Endometrial microvascular endothelial cells (primary cell): ENCODE data around the gene CATSPERB. TPM values are rescaled to one million over a fixed set of nuclear protein-coding genes. Genes with fewer than 3 reads are reported as not detected.

Experiments used
- in situ Hi-C: cut with HindIII; loops from 2 replicates; pipeline ENCODE4 v1.10.0; 2017; ENCODE audit warnings: low sequenced_read_pairs, low pct_unique_long_range_greater_than_20kb; ENCODE audit errors: inconsistent ontology term
- total RNA-seq: library from RNA; depleted of rRNA; stranded (reverse); fragments of >200 nt; gene quantifications from one replicate; pipeline ENCODE4 v1.2.3, GENCODE V29; 2015; ENCODE audit errors: inconsistent ontology term

CATSPERB gene, protein sequence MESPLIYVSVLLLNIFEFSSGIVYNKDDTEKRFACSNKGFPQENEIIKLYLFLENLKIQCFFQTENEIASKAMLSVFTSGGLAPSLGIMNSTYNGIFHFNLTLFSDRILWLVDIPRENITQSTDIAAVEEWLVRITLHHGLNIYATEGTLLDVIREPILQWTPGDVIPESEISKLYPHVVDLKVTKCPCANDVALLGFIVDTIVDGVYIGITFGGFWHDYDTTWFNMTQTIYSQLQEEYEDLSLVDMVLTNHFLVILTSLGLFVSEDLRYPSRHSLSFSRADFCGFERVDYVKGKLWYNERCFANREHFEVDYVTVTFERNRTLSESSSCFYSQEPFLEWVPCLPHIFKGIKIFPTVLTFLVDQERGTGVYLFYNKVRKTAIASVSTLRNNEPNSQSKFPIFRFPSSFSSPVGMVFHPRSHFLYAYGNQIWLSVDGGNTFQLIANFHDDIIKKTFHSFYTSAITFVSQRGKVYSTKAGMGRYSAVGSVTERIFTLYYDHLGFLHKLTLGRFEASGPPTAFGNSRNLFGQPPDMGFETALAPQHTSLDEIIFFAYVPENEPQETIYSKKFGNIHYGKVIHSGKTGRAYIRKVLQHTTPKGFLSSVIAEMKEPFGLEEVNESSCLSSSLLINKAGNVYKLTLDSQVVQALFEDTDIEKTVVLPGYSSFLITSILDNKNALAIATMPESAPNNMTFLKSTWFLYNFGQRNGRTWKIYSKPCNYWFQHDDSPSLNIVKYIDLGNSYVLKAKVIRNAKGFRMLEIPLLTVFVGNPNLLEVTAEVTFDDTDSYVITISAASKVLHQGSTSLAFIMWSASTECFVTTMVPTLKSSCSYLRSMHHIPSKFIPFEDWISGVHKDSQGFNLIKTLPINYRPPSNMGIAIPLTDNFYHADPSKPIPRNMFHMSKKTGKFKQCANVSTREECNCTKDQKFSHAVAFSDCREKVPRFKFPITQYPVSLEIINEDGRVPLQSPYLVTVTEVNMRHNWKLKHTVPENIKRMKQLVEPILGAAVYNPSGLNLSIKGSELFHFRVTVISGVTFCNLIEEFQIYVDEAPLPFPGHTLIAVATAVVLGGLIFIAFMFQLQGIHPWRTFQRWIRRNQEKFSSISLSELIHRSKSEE
- not detected for total RNA-seq

GRCh38 chr14:91731986-91732385 is at the start of gene CATSPERB:
CATSPERB (minus strand) TSS chr14:91732086; CDS start chr14:91729479, 2,607 bp downstream.
- in situ Hi-C loops, result no loop called here

DNA sequence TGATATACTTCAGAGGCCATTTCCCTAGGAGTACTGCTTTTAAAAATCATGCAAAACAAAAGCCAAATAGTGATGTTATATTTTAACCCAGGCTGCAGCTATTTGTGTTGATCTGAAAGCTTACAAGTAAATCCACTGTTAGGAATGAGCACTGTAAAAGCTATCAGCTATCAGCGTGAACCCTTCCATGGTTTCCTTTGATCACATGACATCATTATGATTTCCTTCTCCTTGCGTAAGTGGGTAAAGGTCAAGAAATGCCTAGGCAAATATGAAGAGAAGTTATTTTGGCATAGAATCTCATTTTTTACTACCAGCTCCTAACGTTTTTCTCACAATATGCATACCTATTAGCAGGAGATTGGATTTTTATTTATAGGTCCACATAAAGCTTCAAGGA is 48.6 kb upstream of the CATSPERB start:
- in situ Hi-C loops, result no loop called here

DNA sequence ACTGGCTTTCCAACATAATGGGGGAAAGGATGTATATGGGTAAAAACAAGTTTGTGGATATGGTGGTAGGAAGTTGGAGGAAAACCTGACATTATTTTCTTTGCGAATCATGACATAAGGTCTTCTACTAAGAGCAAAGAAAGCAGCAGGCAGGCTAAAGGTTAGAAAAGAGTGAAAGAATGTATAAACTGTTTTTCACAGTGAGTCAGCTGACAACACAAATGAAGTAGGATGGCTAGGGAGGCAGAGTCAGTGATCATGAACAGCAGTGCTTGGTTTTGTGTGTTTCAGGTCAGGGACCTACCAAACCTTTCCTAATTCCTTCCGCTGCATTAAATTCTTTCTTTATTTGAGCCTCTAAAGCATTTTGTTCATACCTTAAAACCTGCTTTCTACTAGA is 46.3 kb upstream of the CATSPERB start:
- in situ Hi-C loops, result no loop called here

- in situ Hi-C loops, result no loop called here
These were observed 42.5 kb upstream of the CATSPERB start for GRCh38 chr14:91774140-91775096.

DNA sequence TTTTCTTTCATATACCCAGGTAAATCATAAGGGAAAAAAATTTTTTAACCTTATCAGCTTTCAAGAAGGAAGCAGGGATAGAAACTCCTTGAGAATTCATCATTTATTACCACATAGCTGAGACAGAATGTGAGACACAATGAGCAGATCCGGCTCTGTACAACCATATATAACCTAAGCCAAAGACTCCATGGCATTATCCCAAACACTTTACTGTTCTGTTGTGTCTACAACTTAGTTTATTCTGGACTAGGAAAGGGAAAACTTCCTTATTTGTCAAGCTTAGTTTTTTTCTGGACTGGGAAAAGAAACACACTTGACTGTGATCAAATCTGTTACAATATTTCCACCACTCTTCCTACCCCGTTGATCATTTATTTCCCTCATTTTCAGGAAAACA is 38.3 kb upstream of the CATSPERB start:
- in situ Hi-C loops, result no loop called here

DNA sequence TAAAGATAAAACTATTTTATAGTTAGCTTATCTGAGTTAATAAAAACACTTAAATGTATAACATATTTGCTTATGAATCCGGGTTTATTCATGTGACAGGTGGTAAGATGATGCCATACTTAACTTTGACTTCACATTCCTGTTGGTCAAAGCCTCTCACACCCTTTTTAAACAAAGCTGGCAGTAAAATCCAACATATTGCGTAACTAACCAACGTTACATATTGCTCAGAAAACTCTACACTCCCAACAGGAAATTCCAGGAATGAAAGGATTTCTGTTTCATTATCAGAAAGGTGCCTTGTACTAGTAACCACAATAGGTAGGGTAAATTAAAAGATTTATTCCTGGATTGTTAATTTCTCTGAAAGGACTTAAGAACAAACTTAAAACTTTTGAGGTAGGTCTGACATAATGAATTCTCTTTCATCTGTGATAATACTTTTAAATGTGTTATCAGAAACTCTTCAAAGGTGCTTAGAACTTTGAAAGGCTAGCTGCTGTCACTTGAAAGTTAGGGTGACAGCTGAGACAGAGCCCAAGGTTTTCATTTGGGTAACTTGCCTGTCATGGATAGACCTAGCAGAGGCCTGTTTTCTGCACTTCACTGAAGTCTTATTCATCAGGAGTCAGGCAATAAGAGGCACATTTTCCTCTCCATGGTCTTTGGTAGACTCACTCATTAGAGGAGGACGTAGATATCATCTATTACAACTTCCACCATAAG is 23.8 kb upstream of the CATSPERB start:
- in situ Hi-C loops, result no loop called here

- in situ Hi-C loops, result no loop called here
These were observed 22.9 kb upstream of the CATSPERB start for GRCh38 chr14:91754819-91755218.

- in situ Hi-C loops, result no loop called here
These were observed 22.3 kb upstream of the CATSPERB start for GRCh38 chr14:91754185-91754584.

- in situ Hi-C loops, result no loop called here
These were observed 21.7 kb upstream of the CATSPERB start for GRCh38 chr14:91753501-91754128.

GRCh38 chr14:91752961-91753360 is 21.1 kb upstream of the CATSPERB start:
- in situ Hi-C loops, result no loop called here

GRCh38 chr14:91751719-91752118 is 19.8 kb upstream of the CATSPERB start:
- in situ Hi-C loops, result no loop called here

- in situ Hi-C loops, result no loop called here
These were observed 18.8 kb upstream of the CATSPERB start for GRCh38 chr14:91750634-91751198.

GRCh38 chr14:91749868-91750267 is 18.0 kb upstream of the CATSPERB start:
- in situ Hi-C loops, result no loop called here

- in situ Hi-C loops, result no loop called here
These were observed 16.2 kb upstream of the CATSPERB start for GRCh38 chr14:91748049-91748448.

DNA sequence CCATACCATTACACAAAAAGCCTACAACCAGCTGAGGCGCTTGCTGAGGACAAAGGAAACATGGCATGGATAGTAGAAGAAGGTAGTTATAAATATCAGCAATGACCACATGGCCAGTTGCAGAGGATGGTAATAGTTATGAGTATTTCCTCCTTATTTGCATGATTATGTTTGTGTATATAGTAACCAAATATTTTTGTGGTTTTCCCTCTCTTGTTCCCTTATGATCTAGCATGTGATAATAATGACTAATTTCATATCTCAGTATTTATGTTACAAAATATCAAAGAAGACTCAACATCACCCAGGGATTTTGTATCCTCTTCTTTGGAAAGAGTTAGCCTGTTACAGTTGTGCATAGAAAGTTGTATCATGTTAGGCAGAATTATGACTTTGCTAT is 13.5 kb upstream of the CATSPERB start:
- in situ Hi-C loops, result no loop called here

DNA sequence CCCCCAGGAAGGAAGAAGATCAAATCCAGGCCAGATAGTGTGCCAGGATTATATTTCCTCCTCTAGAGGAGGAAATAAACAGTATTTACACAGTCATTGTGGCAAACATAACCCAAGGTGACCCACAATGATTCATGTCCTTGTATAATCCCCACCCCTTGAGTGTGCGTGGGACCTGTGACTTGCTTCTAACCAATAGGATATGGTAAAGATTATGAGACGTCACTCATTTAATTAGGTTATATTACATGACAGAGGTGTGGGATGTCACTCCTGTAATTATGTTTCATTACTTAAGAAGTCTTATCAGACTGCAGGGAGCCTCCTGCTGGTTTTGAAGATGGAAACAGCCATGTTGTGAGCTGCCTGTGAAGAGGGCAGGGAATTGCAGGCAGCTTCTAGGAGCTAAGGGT is 12.2 kb upstream of the CATSPERB start:
- in situ Hi-C loops, result no loop called here

DNA sequence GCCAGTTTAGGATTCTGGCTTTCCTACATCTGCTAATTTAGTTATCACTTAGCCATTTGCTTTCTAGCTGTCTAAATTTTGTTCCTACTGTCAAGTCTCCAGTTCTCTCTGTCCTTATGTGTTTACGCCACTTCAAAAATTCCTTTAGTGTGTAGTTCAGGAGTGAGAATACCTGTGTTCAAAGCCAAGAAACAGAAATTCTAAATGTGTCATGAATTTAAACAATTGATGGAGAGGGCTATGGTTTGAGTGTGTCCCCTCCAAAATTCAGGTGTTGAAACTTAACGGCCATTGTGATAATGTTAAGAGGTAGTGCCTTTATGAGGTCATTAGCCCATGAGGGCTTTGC is 11.4 kb upstream of the CATSPERB start:
- in situ Hi-C loops, result no loop called here
